NCI-H128 (cell line): Measurements from ENCODE around the gene CCNL2.
"Not testable (repeated sequence)": the region's sequence is repeated elsewhere in the genome, so short reads cannot be mapped to it uniquely, and the experiment has no call there.

ENCODE experiments used
- DNase-seq: peaks from one replicate; lab custom pipeline; 2025; ENCODE audit not compliant: unreplicated experiment; lab: John Stamatoyannopoulos, UW

CCNL2 gene

GRCh38 chr1:1399187-1399871 is at the start of gene CCNL2:
CCNL2 (minus strand) TSS chr1:1399335; CDS start chr1:1399306, 29 bp downstream.
- peak; percentile 98 for DNase-seq

GRCh38 chr1:1446631-1447030 is 47.5 kb upstream of the CCNL2 start:
- DNase-seq: not testable (repeated sequence)

GRCh38 chr1:1442069-1442770 is 43.1 kb upstream of the CCNL2 start:
- no peak for DNase-seq

- DNase-seq: no peak
These were observed 42.1 kb upstream of the CCNL2 start for GRCh38 chr1:1441002-1441888.

- DNase-seq: no peak
These were observed 41.3 kb upstream of the CCNL2 start for GRCh38 chr1:1440262-1441001.

GRCh38 chr1:1439546-1440261 is 40.6 kb upstream of the CCNL2 start:
- DNase-seq: no peak

- DNase-seq: no peak
These were observed 39.6 kb upstream of the CCNL2 start for GRCh38 chr1:1438531-1439381.

- no peak for DNase-seq
These were observed 38.8 kb upstream of the CCNL2 start for GRCh38 chr1:1437904-1438376.

- DNase-seq: no peak
These were observed 38.1 kb upstream of the CCNL2 start for GRCh38 chr1:1437033-1437903.

GRCh38 chr1:1436630-1437032 is 37.5 kb upstream of the CCNL2 start:
- no peak for DNase-seq

GRCh38 chr1:1435911-1436629 is 36.9 kb upstream of the CCNL2 start:
- DNase-seq: no peak

GRCh38 chr1:1435106-1435903 is 36.2 kb upstream of the CCNL2 start, which contains the start of gene VWA1:
VWA1 (plus strand) TSS chr1:1435690; CDS start chr1:1435749, 59 bp downstream.
- peak; percentile 74 for DNase-seq

GRCh38 chr1:1434824-1435105 is 35.6 kb upstream of the CCNL2 start:
- DNase-seq: no peak

GRCh38 chr1:1434131-1434823 is 35.1 kb upstream of the CCNL2 start:
- DNase-seq: no peak

GRCh38 chr1:1433804-1434130 is 34.6 kb upstream of the CCNL2 start:
- DNase-seq: no peak

GRCh38 chr1:1432951-1433803 is 34.0 kb upstream of the CCNL2 start:
- DNase-seq: no peak
